Fibroblast of the aortic adventitia (primary cell): ENCODE measurements around the gene CLASP1. TPM values are rescaled to one million over a fixed set of nuclear protein-coding genes. Genes with fewer than 3 reads are reported as not detected.

Experiments
- DNase-seq: peaks from one replicate; pipeline ENCODE4 v3.0.0-alpha.2; 2010; ENCODE audit warnings: low read depth
- H3K4me3 ChIP-seq: 2 replicates; pipeline ENCODE4 v1.5.1; 2011; ENCODE audit warnings: low read depth, mild to moderate bottlenecking, control low read depth, low read length, moderate library complexity
- total RNA-seq: library from RNA; depleted of rRNA; stranded (reverse); fragments of >200 nt; gene quantifications from 2 replicates; pipeline ENCODE4 v1.2.3, GENCODE V29; 2012; ENCODE audit warnings: low replicate concordance
- TF ChIP-seq, protein P1 (sequence below): IDR thresholded peaks from 2 replicates; pipeline ENCODE4 v1.5.1; 2011; ENCODE audit warnings: mild to moderate bottlenecking, low read length, control low read depth, inconsistent platforms; ENCODE audit not compliant: insufficient read depth

Gene CLASP1
- total RNA-seq, 1 donor: 45.6 TPM

DNA sequence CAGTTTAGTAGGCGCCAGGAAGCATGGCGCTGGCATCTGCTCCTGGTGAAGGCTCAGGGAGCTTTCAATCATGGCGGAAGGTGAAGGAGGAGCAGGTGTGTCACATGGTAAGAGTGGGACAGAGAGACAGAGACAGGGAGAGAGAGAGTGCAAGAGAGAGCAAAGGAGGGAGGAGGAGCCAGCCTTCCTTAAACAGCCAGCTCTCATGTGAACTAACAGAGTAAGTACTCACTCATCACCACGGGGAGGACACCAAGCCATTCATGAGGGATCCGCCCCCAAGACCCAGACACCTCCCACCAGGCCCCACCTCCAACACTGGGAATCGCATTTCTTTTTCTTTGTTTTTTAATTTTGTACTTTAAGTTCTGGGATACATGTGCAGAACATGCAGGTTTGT is 40.8 kb upstream of the CLASP1 start:
- TF ChIP-seq, protein P1, sequence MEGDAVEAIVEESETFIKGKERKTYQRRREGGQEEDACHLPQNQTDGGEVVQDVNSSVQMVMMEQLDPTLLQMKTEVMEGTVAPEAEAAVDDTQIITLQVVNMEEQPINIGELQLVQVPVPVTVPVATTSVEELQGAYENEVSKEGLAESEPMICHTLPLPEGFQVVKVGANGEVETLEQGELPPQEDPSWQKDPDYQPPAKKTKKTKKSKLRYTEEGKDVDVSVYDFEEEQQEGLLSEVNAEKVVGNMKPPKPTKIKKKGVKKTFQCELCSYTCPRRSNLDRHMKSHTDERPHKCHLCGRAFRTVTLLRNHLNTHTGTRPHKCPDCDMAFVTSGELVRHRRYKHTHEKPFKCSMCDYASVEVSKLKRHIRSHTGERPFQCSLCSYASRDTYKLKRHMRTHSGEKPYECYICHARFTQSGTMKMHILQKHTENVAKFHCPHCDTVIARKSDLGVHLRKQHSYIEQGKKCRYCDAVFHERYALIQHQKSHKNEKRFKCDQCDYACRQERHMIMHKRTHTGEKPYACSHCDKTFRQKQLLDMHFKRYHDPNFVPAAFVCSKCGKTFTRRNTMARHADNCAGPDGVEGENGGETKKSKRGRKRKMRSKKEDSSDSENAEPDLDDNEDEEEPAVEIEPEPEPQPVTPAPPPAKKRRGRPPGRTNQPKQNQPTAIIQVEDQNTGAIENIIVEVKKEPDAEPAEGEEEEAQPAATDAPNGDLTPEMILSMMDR: no peak
- DNase-seq: no peak
- H3K4me3 ChIP-seq: no peak overlapping the region

- TF ChIP-seq, protein P1: peak; percentile 44
- H3K4me3 ChIP-seq: no peak overlapping the region
- DNase-seq: peak; percentile 44
Measured at GRCh38 chr2:121689356-121689755, 40.1 kb upstream of the CLASP1 start.

DNA sequence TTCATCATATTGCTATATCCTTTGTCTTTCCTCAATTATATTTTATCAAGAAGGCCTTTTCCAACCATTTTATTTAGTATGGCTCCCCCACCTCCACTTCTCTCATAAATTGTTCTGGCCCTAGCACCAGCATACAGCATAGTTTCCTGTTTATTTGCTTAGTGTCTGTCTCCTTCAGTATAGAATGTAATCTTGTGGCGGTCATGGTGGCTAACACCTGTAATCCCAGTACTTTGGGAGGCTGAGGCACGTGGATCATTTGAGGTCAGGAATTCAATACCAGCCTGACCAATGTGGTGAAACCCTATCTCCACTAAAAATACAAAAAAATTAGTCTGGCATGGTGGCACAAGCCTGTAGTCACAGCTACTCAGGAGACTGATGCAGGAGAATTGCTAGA is 39.6 kb upstream of the CLASP1 start:
- TF ChIP-seq, protein P1: no peak
- no peak overlapping the region for H3K4me3 ChIP-seq
- DNase-seq: no peak

DNA sequence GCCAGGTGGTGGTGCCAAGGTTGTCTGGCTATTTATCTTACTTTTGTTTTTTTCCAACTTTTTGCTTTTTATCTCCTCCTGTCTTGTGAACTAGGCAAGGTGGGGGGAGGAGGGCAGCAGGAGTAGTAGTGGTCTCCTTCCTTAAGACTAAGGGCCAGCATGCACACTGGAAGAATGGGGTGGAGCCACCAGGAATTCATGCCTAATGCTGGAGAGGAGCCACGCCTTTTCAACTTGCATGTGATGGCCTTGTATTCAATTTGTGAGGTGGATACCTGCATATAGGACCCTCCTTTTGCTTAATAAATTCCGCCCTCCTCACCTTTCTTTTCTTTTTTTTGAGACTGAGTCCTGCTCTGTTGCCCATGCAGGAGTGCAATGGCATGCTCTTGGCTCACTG is 37.6 kb upstream of the CLASP1 start:
- H3K4me3 ChIP-seq: no peak overlapping the region
- DNase-seq: no peak
- TF ChIP-seq, protein P1: no peak

- TF ChIP-seq, protein P1: no peak
- no peak overlapping the region for H3K4me3 ChIP-seq
Measured at GRCh38 chr2:121686218-121686617, 37.0 kb upstream of the CLASP1 start.

DNA sequence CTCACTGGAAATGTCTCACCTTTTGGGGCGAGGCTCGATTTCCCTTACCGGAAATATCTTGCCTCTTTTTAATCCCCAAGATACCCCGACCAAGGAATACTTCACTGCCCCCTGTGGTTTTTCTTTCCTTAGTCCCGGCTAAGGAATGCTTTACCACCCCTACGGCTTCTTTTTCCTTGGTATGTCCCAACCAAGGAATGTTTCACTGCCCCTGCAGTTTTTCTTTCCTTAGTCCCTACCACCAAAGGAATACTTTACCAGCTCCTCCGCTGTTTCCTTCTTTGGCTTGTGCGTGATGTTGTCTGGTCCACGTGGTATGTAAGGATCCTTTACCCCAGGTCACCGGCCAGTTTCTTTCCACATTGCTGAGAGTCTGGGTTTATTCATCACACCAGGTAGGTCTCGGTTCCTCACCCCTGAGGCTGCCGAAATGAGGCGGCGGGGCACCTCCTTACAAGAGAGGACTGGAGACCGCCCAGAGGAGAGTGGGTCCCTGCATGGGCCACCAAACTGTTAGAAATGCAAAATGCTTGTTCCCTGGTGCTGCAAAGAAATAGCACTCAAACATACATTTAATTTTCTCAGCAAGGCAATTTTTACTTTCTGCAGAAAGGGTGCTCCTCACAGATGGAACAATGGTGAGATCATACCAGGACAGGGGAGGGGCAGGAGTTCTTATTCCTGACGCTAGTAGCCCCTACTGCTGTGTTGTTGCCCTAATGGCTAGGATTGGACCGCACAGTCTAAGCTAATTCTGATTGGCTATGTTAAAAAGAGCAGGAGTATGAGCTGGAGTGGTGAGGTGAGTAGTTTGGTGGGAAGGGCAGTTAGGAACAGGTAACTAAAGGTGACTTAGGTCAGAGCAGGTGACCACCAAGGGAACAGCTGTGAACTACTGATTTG is 33.4 kb upstream of the CLASP1 start:
- TF ChIP-seq, protein P1: no peak

More at GRCh38 chr2:121686218-121686617, 37.0 kb upstream of the CLASP1 start:
- no peak for DNase-seq

More for the DNA sequence above, 33.4 kb upstream of the CLASP1 start:
- no peak for DNase-seq
- no peak overlapping the region for H3K4me3 ChIP-seq
